Heart left ventricle (tissue), 13 donors: Measurements from ENCODE around the gene ING1.

Experiments used
- CTCF ChIP-seq, 12 donors: fragments of 200-600 bp; sonication (generic) in 4 of 12; IDR thresholded peaks; one replicate each; pipeline versions ENCODE4 v1.5.0 to v1.8.0; 2018 to 2022; ENCODE audit warnings: antibody characterized with exemption in 12 of 12, mild to moderate bottlenecking in 5 of 12
- POLR2A ChIP-seq, 2 donors: fragments of 450-650 bp; IDR thresholded peaks; one replicate each; pipeline ENCODE4 v1.6.1; 2017; ENCODE audit warnings: antibody characterized with exemption in 2 of 2, mild to moderate bottlenecking in 2 of 2, moderate library complexity in 2 of 2
- donor health status: ischemic (EF 13 %, LVEDD 7.1; RV severe dilation, severe dysfunction).
- donor health status: DM: no; HTN: yes; CAD: no.
- donor health status: DM: no; HTN: no; CAD: no.
- donor health status: ischemic (EF 25% LVEDD 6.9; RV normal size, moderate dysfunction).
- donor health status: ischemic (EF 25% LVEDD 5.7; RV mildly dilated, moderate dysfunction).
- donor health status: ischemic (EF 35%, LVEDD 5.7; RV mildly dilated, moderate dysfunction).
- donor health status: nonischemic (EF 11% LVEDD 7.7; RV severe dilation, severe dysfunction).
- donor health status: DM: yes; HTN: yes; CAD: no.
- donor health status: PGD.
- donor health status: ischemic (EF 29% LVEDD 5.4; RV normal size, mild dysfunction).
- donor health status: nonischemic (EF 23%, LVEDD 6.1; RV moderate dilation, normal function).

GRCh38 chr13:110702089-110702488 lies 11.4 kb upstream of the ING1 start:
- TF ChIP-seq CTCF (IDR thresholded peaks at IDR 0.05) (no peak), POLR2A (IDR thresholded peaks at IDR 0.05) (no peak)
